Stimulated activated CD8-positive, alpha-beta memory T cell treated with anti-CD3 and anti-CD28 coated beads, Interleukin-4, amount 100 ng/mL, for 48 hours (primary cell): ENCODE measurements around the gene MAP1B.

ENCODE experiments used
- DNase-seq: peaks from one replicate; pipeline ENCODE4 v3.0.0-alpha.2; 2020

MAP1B gene

DNA sequence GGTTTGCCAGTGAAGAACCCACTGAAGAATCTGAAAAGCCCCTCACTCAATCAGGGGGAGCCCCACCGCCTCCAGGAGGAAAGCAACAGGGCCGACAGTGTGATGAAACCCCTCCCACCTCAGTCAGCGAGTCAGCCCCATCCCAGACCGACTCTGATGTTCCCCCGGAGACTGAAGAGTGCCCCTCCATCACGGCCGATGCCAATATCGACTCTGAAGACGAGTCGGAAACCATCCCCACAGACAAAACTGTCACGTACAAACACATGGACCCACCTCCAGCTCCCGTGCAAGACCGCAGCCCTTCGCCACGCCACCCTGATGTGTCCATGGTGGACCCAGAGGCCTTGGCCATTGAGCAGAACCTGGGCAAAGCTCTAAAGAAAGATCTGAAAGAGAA is 92.4 kb downstream of the MAP1B start:
- no peak for DNase-seq

DNA sequence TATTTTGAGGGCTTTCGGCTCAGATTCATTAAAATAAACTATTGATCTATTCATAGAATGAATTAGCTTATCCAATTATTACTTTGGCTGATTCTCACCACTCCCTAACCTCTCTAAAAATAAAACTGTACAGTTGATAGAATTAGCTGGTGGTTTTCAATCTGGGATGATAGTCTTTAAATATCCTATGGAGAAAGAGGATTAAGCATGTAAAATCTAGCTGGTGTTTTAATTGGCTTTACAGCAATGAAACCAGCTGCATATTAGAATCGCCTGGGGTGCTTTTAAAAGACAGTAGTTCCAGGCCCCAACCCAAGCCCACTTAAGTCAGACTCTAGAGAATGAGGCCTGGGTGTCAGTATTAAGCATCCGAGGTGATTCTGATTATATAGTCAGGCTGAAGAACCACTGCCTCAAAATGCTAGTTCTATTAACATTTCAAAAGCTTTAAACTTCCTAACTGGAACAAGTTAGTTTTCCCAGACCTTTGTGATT is 95.1 kb downstream of the MAP1B start:
- no peak for DNase-seq

DNA sequence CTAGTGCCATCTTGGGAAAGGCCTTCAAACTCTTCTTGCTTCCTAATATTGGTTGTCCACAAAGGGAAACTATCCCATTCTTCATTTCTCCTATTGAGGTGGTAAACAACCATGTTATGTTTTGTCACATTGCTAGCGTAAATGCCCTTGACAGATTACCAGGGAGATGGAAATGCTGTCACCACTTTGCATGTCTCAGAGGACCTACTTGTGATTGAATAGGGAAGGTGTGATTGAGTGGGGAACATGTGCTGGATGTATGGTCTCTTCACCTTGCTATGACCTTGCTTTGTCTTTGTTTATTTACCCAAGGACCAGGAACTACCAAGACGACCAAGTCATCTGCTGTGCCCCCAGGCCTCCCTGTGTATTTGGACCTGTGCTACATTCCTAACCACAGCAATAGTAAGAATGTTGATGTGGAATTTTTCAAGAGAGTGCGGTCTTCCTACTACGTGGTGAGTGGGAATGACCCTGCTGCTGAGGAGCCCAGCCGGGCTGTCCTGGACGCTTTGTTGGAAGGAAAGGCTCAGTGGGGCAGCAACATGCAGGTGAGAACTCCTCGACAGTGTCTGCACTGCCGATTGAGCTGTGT is 96.1 kb downstream of the MAP1B start:
- no peak for DNase-seq

DNA sequence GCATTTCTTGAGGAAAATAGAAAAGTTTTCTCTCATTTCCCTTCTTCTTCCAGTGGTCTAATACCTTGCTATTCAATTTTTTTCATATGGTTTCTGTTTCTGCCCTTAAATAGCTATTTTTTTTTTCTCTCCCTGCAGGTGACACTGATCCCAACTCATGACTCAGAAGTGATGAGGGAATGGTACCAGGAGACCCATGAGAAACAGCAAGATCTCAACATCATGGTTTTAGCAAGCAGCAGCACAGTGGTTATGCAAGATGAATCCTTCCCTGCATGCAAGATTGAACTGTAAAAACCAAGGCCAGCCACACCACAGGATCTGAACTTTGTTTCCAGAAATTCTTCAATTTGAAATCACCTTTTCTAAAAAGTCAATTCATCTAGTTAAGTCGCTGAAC is 97.7 kb downstream of the MAP1B start:
- DNase-seq = no peak

DNA sequence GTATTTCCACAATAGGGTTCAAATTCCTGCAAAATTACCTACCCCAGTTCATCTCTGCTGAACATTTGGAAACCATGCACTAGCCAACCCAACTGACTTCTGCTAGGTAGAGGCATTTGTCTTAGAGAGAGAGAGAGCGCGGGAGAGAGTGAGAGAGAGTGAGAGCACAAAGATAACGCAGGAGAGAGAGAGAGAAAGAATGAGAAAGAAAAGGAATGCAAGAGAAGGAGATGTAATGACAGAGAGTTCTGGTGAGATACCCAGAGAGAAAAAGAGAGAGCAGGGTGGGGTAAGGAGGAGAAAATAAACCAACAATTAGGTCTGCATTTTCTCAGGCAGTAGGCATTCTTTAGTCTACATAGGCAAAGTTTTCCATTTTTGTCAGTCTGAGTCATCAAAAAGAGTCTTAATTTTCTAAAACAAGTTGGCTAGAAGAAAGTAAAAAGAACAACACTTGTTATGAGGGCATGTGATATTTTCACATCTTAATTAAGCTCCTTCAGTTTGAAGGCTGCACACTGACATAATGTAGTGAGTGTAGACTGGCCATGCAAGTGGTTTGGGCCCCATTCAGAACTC is 98.2 kb downstream of the MAP1B start:
- DNase-seq = no peak

DNA sequence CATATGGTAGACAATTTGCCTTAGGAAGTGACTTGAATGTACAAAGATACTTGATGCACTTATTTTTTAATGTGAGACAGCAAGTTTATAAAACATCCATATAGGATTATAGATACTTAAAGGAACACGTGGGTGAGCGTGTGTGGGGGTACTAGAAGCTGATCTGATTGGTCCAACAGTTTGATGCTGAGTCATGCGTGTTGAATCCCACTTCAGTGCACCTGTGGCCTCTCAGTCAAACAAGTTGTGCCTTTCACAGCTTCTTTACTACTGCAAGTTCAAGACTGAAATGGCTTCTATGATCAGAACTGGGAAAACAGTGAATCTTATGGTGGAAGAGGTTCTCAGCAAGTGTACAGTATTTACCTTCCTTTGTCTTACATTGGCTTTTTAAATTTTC is 98.9 kb downstream of the MAP1B start:
- no peak for DNase-seq

DNA sequence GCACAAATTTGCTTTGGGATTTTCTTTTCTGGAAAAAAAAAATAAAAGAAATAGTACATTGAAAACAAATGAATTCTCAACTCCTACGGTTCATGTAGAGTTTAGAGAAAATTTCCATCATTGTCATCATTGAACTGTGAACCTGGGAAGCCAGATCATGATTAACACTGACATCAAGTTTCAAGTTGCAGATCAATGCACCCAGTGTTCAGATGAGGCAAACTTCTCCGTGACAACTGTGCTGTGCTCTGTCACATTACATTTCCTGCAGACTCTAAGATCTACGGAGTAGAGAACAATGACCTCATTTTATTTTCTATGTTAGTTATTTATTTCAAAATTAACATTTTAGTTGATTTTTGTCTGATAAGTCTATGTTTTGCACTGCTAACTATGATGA is 99.7 kb downstream of the MAP1B start:
- no peak for DNase-seq

DNA sequence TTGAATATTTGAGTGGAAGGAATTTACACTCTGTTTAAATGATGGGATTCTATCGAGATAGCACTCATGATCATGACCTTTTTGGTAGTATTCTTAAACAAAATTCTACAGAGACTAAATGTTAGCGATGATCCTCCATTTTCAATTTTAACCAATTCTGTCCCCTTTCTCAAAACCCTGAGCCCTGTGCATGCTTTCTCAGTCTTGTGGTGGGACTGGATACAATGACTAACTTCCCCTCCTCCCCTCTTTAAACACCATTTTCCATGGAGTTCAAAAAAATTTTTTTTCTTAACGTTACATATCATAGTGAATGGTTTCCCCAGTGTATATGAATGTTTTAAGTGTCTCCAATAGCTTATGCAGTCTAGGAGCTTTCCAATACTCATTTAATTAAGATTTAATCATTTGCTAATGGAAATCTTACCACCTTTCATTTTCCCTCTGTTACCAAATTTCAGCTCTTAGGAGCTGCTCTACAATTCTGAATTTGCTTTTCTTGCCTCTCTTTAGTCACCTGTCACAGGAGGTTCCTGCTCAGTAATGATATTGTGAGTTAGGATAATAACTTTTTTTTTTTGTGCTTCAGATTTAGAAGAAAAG is 101.2 kb downstream of the MAP1B start:
- no peak for DNase-seq

DNA sequence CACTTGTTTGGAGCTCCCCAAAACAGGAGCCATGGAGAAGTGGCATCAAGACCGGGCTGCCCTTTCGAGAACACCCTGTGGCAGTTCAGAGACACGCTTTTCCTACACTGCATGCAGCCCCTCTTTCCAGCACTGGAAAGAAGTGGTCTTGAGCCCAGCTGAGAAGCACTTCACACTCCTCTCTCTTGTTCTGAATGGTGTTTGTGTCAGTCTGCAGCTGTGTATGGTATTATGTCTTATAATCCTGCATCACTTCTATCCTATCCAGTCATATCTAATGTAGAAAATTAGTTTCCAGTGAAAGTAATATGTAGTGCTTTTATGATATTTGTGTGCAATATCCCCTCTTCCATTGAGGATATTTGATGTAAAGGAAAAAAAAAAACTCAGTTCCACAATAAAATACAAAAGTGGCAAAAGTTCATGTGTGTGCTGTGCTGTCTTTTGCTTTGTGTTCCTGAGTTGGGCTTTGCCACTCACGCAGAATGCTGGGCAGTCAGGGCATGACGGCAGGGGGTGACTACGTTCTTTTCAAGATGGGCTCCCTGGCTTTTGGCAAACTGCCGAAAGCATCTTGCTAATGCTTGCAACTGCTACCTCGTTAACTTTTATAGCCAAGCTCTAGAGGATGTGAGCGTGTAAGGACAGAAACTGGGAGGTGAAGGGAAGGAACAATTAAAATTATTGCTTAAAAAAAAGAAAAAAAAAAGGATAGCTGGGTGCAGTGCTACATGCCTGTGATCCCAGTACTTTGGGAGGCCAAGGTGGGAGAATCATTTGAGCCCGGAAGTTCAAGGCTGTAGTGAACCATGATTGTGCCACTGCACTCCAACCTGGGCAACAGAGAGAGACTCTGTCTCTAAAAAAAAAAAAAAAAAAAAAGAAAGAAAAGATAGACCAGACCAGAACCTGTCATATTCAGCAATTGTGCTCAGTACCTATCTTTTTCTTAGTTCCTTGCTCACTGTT is 102.2 kb downstream of the MAP1B start:
- DNase-seq = no peak

DNA sequence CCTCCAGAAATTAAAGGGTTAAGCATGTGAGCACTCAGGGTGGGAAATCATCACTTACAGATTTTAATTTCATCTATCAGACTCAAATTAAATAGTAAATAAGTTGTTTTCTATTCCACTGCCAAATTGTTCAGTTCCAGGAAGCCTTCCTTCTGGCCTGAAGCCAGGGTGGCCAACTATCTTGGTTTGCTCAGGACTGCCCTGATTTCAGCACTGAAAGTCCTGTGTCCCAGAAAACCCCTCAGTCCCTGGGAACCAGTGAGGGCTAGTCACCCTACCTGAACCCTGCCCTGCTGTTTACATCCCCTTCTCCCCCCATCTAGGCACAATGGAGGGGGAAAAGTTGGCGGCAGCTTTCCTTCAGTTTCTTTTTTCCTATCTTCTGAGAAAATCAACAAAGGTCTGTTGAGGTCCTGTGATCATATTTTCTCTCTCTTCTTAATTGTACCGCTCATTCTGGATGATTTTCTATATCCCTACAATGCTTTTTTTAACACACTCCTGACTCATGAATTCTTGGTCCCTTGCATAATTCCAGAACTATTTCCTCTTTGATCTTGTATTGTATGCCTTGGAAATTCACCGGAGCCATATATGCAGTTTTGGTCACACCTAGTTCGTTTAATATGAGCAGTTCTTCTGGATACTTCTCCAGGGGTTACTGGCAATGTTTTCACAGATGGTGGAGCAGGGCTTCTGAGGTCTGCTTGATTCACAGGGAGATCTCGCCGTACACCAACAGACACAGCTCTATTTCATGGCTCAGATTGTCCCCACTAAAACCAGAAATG is 103.8 kb downstream of the MAP1B start:
- DNase-seq = no peak

DNA sequence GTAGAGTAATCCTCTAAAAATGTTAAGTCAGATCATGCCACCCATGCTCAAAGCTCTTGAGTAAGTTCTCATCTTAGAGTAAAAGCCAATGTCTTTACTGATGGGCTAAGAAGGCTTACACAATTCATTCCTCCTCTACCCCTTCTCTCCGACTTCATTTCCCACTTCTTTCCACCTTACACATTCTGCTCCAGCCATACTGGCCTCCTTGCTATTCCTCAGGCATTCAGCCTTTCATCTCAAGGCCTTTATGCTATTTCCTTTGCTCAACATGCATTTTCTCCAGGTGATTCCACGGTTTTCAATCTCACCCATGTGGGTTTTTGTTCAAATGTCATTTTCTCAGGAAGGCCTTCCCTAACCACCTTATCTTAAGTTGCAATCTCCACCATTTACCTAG is 104.9 kb downstream of the MAP1B start:
- no peak for DNase-seq

DNA sequence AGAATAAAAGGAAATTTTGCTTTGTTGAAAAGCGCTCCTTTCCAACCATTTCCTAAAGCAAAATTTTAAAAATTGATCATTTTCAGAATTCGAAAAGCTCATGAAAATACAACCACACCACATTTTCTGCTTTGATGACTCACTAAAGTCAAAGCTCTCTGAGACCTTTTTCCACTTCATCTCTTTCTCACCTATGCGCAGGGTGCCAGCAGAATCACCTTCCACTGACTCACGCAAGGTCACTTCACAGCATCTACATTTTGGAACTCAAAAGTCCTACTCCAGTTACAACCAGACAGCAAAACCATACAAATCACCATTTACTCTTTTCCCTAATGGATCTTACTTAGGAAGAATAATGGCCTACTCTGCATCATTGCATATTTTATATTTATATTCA is 106.2 kb downstream of the MAP1B start:
- DNase-seq = no peak

DNA sequence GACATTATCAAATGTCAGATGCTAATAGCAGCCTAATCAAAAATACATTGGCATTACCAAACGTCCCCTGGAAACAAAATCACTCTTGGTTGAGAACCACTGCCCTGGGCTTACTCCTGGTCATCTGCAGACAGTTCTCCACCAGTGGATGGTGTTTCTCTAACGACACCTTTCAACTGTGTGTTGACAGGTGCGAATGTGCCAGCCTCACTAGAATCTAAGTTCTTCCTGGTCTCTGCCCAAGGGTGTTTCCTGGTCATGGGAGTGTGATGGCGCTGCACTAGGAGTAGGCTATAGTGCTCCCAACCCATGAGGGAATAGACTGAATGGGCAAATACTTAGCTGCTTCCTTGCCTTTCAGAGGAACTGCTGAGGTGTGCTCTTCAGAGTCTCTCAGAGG is 106.9 kb downstream of the MAP1B start:
- no peak for DNase-seq

DNA sequence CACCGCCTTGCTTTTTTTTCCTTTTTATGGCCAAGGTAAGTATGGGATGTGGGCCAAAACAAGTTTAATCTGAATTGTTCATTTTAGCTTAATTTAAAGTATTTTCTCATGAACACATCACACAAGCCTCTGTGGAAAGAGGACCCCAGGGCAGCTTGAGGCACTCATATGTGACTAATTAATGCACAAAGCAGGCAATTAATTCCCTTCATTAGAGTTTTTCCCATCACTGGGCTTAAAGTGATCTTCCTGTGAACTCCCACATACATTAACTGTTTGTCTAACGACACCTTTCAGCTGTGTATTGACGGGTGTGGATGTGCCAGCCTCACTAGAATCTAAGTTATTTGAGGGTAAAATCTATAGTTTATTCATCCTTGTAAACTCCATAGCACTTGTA is 109.5 kb downstream of the MAP1B start:
- no peak for DNase-seq

DNA sequence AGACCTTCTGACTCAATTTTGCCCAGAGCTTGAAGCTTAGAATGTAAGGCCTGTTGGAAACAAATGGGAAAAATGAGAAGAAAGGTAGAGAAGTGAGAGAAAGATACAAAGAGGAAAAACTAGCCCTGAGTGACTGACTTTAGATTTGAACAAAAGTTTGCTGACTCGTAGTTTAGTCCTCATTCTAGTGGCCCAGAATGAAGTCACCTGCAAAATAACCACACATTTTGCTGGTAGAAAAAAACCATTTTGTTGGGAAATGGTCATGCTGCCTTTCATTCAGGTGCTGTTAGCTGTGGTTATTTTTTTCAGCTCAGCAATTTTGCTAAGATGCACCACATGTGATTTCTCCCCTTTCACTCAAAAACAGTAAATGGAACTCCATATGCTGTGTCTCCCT is 113.8 kb downstream of the MAP1B start:
- no peak for DNase-seq

DNA sequence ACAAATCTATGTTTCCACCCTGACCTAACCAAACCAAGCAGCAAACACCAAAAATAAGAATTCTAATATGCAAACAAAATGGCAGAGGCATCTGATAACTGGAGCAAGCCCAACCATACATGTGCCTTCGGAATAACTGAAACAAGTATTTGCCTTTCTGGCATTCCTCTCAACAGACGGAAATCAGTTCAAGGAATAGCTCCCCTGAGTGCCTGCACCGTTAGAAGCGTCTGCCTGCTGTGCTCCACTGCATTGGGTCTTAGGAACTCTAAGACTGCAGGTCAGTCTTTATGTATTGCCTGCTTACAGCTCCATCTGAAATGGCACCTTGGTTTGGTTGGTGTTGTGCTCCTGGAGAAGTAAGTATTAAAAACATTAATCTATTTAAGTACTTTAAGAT is 114.3 kb downstream of the MAP1B start:
- no peak for DNase-seq

DNA sequence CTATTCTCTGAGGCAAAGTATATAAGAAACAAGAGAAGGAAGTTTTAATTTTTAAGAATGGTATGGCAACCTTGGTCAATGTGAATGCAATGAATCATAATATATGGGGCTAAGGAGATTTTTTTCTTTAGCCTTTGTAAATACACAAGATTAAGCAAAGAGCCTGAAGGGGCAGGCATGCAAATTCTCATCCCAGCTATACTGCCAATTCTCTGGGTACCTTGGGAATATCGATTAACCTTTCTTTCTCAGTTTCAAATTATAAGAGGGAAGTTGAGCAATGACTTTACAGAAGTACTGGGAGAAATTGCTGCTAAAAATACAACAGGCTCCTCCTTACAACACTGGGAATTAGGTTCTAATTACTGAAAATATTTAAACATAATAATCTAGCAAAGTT is 115.2 kb downstream of the MAP1B start:
- no peak for DNase-seq

DNA sequence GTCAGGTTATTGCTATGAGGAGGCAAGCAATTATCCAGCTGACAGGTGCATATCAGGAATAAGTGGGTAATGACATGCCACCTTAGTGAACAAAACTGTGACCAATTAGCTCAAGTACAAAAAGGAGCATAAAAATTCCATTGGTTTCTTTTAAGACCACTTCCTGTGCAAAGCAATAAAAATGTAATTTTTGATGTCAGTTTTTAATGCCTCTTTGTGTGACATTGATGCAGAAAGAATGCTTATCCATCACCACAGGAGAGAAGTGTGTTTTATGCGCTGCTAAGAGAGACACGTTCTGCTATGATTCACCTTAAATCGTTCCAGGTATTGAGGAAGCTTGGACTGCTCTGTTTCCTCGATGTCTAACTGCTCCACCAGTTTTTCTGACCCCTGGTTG is 116.1 kb downstream of the MAP1B start:
- no peak for DNase-seq

DNA sequence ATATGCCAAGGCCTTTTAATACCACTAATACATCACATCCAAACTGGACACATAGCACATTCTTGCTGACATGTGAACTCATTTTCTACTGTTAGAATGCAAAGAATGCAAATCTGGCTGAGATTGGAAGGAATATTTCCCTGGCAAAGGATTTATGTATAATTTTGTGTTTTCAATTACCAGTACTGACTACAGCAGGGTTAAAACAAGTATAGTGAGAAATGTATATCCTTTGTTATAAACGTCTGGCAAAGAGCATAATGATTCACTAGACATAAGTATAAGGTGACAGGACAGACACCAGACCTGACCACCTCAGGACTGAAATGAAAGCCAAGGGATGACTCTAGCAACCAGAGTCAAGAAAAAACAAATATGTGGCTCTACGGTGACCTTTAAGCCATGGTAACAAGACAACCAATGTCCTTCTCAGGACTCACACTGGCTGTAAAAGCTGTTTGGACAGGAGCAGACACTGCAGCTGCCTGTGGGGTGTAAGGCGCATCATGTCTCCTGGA is 117.7 kb downstream of the MAP1B start:
- DNase-seq = no peak

DNA sequence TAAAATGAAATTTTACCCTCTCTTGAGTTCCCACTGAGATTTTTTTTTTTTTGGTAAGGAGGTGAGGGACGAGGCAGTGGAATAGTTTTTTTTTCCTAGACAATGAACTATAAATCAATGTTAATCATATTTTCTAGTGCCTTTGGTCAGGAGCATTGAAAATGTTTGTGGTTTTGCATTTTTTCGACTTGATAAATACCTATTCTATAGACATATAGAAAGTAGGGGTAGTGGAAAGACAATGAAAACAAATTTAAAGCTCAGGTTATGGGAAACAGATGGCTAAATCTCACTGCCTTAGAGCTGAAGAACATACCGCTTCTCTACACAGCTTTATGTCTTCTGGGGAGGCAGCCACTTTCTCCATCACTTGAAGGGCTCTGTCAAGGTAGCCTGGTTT is 118.5 kb downstream of the MAP1B start:
- DNase-seq = no peak

DNA sequence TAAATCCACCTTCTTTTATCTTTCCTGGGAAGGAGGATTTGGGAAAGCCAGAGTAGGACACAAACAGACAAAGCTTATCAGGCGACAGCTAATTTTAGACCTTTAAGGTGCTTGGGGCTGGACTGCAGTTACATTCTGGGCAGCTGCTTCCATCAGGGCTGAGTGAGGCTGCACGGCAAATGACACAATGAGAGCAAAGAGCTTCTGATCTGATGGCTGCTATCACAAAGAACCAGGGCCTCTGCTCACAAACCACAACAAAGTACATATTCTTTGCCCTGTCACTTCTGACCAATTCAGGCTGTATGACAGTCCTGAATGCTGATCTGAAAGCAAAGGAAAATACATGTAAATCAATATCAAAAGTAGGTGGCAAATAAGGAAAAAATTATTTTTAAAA is 119.7 kb downstream of the MAP1B start:
- no peak for DNase-seq

DNA sequence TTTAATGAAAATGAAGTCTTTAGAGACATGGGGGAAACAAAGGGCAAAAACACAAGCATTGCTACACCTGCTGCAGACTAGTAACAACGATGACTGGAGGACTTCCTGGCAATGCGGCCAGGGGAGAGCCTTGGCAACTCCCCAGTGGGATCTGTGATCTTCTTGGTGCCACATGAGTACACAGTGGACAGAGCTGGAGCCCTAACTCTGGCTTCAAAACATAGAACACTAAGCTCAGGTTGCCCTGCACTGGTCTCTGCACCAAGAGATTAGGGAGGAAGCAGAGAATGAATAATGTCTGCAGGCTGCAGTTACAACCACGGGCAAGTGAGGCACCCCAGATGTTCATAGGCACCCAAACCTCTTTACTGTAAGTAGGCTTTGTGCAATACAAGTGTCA is 121.7 kb downstream of the MAP1B start:
- no peak for DNase-seq
